BJ (cell line): ENCODE data around the gene TAOK1. TPM values are rescaled to one million over a fixed set of nuclear protein-coding genes. Genes with fewer than 3 reads are reported as not detected.

Experiments
- CTCF ChIA-PET: fragments of 350-600 bp; formaldehyde crosslinking; extraction: SDS; loops from one replicate; lab custom pipeline; 2021; ENCODE audit warnings: antibody characterized with exemption, inconsistent platforms; lab: Yijun Ruan, JAX
- POLR2A ChIA-PET: fragments of 300-600 bp; sonication (Branson Sonifier 250); formaldehyde crosslinking; extraction: SDS; loops from one replicate; lab custom pipeline; 2021; ENCODE audit warnings: antibody characterized with exemption; lab: Charles Lee
- DNase-seq: peaks from one replicate; pipeline ENCODE4 v3.0.0-alpha.2; 2011; ENCODE audit warnings: low read depth
- H3K27me3 ChIP-seq: 2 replicates; pipeline ENCODE4 v1.6.0; 2011; ENCODE audit warnings: low read length; ENCODE audit not compliant: control insufficient read depth, insufficient read depth
- H3K36me3 ChIP-seq: 2 replicates; pipeline ENCODE4 v1.5.1; 2011; ENCODE audit warnings: low read length; ENCODE audit not compliant: control insufficient read depth, insufficient read depth
- H3K4me3 ChIP-seq: 2 replicates; pipeline ENCODE4 v1.5.1; 2011; ENCODE audit warnings: low read depth, mild to moderate bottlenecking, control low read depth, low read length
- polyA plus RNA-seq: library from polyadenylated mRNA; depleted of rRNA; stranded (reverse); fragments of >200 nt; gene quantifications from 2 replicates; pipeline ENCODE4 v1.2.3, GENCODE V29; 2011
- TF ChIP-seq, protein P1 (sequence below): IDR thresholded peaks from 2 replicates; pipeline ENCODE4 v1.5.1; 2011; ENCODE audit warnings: low read depth, mild to moderate bottlenecking, control low read depth, inconsistent platforms, low read length, moderate library complexity; ENCODE audit not compliant: insufficient read depth

TAOK1 gene
- polyA plus RNA-seq, 1 experiment = 9.1 TPM

DNA sequence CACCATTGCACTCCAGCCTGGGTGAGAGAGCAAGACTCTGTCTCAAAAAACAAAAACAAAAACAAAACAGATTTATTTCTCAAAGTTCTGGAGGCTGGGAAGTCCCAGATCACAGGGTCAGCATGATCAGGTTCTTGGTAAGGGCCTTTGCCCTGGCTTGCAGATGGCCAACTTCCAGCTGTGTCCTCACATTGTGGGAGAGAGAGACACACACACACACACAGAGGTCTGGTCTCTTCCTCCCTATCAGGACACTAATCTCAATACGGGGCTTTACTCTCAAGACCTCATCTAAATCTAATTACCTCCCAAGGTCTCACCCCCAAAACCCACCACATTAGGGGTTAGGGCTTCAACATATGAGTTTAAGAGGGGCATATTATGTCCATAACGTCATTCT lies 26.4 kb upstream of the TAOK1 start:
- Histone ChIP-seq H3K4me3 (no peak overlapping the region), H3K27me3 (no peaks in the 10 kb centered on the region), H3K36me3 (no peaks in the 10 kb centered on the region)
- DNase-seq = no peak
- ChIA-PET CTCF (interaction anchor here (1.0 kb wide), 1 partner anchor 16 kb away, joined by 8 read pairs; no protein-coding TSS in a partner anchor), POLR2A (no interaction called here)
- TF ChIP-seq, protein P1, sequence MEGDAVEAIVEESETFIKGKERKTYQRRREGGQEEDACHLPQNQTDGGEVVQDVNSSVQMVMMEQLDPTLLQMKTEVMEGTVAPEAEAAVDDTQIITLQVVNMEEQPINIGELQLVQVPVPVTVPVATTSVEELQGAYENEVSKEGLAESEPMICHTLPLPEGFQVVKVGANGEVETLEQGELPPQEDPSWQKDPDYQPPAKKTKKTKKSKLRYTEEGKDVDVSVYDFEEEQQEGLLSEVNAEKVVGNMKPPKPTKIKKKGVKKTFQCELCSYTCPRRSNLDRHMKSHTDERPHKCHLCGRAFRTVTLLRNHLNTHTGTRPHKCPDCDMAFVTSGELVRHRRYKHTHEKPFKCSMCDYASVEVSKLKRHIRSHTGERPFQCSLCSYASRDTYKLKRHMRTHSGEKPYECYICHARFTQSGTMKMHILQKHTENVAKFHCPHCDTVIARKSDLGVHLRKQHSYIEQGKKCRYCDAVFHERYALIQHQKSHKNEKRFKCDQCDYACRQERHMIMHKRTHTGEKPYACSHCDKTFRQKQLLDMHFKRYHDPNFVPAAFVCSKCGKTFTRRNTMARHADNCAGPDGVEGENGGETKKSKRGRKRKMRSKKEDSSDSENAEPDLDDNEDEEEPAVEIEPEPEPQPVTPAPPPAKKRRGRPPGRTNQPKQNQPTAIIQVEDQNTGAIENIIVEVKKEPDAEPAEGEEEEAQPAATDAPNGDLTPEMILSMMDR = no peak

DNA sequence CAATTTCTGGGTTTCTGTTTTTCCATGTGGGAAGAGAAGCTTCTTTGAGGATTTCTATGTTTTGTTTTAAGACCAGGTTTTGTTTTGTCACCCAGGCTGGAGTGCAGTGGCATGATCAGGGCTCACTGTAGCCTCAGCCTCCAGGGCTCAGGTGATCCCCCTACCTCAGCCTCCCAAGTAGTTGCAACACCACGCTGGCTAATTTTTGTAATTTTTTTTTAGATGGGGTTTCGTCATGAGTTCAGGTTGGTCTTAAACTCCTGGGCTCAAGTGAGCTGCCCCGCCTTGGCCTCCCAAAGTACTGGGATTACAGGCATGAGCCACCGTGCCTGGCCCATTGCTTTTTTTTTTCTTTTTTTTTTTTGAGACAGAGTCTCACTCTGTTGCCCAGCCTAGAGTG lies 25.5 kb upstream of the TAOK1 start:
- no peaks in the 10 kb centered on the region for H3K36me3 ChIP-seq
- CTCF ChIA-PET = interaction anchor here (0.6 kb wide), 1 partner anchor 96 kb away, joined by 3 read pairs; no protein-coding TSS in a partner anchor
- TF ChIP-seq, protein P1 = no peak
- POLR2A ChIA-PET = no interaction called here
- H3K4me3 ChIP-seq = no peak overlapping the region
- DNase-seq = no peak
- no peaks in the 10 kb centered on the region for H3K27me3 ChIP-seq

DNA sequence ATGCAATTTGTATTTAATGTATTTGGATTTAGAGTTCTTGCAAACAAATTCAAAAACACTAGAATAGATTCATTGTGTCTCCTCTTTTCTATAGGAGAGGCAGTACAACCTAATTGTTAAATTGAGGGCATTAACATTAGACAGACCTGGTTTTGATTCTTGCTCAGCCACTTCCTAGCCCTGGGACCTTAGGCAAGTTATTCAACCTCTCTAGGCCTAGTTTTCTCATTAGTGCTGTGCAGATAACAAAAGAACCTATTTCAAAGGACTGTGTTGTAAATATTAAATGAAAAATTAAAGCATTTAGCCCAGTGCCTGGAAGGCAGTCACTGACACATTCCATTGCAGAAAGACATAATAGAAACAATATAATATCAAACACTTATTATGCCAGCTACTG lies 22.0 kb upstream of the TAOK1 start:
- CTCF ChIA-PET = interaction anchor here (1.0 to 4.7 kb wide), 5 partner anchors 15 to 224 kb away, joined by 3 to 102 read pairs (median 41); no protein-coding TSS in a partner anchor
- H3K27me3 ChIP-seq = no peaks in the 10 kb centered on the region
- POLR2A ChIA-PET = no interaction called here
- no peaks in the 10 kb centered on the region for H3K36me3 ChIP-seq
- DNase-seq = no peak
- no peak overlapping the region for H3K4me3 ChIP-seq
- TF ChIP-seq, protein P1 = no peak

DNA sequence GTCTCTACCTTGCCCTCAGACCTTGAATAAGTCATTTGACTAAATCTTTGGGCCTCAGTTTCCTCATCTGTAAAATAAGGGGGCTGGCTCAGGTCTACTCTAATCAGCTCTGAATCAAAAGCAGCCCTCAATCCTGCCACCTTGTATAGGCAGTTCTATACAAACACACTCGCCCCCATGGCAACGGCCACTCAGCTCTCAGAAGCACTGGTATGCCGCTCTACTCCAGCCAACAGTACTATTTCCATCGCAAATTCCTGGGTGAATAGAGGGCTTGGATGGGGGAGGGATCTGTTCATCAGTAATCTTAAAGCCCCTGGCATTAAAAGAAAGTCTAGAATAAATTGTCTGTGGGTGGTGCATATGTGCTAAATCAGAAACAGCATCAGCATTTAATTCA lies 21.2 kb upstream of the TAOK1 start:
- Histone ChIP-seq H3K4me3 (no peak overlapping the region), H3K36me3 (no peaks in the 10 kb centered on the region), H3K27me3 (no peaks in the 10 kb centered on the region)
- TF ChIP-seq, protein P1 = no peak
- POLR2A ChIA-PET = no interaction called here
- CTCF ChIA-PET = interaction anchor here (0.8 to 4.7 kb wide), 28 partner anchors 8 to 244 kb away, joined by 3 to 102 read pairs (median 9); partner anchors contain the start of genes ABHD15, ANKRD13B and TP53I13
- DNase-seq = no peak

DNA sequence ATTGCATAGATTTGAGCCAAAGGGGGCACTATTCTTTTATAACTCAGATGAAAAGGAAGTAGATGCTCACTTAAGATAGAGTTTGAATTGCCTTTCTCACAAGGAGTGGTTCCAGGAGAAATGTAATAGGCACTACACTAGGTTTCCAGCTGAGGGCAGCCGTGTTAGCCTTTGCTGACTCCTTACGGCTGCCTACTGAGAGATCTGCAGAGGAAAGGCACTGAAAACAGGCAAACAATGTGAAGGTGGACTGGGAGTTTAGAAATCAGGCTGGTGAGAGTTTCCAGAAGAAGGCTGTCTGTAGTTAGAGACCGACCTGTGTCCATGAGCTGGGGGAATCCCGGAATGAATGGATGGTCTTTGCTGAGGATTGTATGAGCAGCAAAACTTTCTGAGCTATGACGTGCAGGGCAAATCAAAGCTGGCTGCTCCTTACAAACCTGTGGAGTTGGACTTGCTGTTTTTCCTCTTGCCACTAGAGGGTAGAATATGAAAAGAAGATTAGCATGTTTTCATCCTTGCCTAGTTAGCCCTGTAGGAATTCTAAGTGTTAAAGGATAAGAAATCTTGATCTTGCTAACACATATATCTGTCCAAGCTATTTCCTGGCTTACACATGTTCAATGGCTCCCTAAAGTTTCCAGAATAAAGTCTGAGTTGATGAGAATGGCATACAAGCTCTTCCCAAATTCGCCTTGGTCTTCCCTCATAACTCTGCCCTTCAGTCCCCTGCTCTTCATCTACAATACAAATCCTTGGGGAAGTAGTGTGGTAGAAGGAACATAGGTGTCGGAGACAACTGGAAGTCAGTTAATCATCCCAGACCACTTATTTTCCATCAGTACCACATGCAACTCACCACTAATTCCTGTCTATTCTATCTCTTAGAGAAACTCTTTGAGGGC lies 20.1 kb upstream of the TAOK1 start:
- no peak for DNase-seq
- POLR2A ChIA-PET = no interaction called here
- CTCF ChIA-PET = interaction anchor here (0.6 to 4.7 kb wide), 61 partner anchors 9 to 561 kb away, joined by 3 to 102 read pairs (median 5); partner anchors contain the start of genes ABHD15, ANKRD13B, TAOK1 and TP53I13
- TF ChIP-seq, protein P1 = peak; percentile 57
- H3K27me3 ChIP-seq = no peaks in the 10 kb centered on the region
- no peaks in the 10 kb centered on the region for H3K36me3 ChIP-seq
- no peak overlapping the region for H3K4me3 ChIP-seq
